GM12878 (cell line): ENCODE measurements around the gene CAPRIN2. TPM values are rescaled to one million over a fixed set of nuclear protein-coding genes. Genes with fewer than 3 reads are reported as not detected.

Source experiments
- ATAC-seq: fragments of 200-7000 bp; cut with Tn5 transposase; 3 replicates; pipeline ENCODE4 v1.9.1; 2020; ENCODE audit warnings: mild to moderate bottlenecking, moderate library complexity
- Bru-seq: library from RNA; stranded (reverse); fragments of 400-500 nt; gene quantifications from one replicate; lab custom pipeline; 2021; lab: Mats Ljungman, UMichigan
- BruChase-seq, 2 experiments: library from RNA; stranded (reverse); fragments of 400-500 nt; gene quantifications; one replicate each; lab custom pipeline; 2021; lab: Mats Ljungman, UMichigan
- BruUV-seq: library from RNA; stranded (reverse); fragments of 400-500 nt; replicated peaks from 2 replicates; lab custom pipeline; 2021; lab: Mats Ljungman, UMichigan
- CTCF ChIA-PET: fragments of 300-600 bp; sonication (Branson Sonifier 250); formaldehyde crosslinking; extraction: SDS; loops from one replicate; lab custom pipeline; 2021; ENCODE audit warnings: inconsistent platforms; lab: Yijun Ruan, JAX
- POLR2A ChIA-PET: fragments of 350-600 bp; formaldehyde crosslinking; extraction: SDS; loops from one replicate; lab custom pipeline; 2021; ENCODE audit warnings: inconsistent platforms; lab: Charles Lee
- RAD21 ChIA-PET: fragments of 300-600 bp; sonication (Branson Sonifier 250); formaldehyde crosslinking; loops from one replicate; lab custom pipeline; 2023; ENCODE audit warnings: antibody characterized with exemption; ENCODE audit not compliant: unreplicated experiment; lab: Charles Lee
- SMC1A ChIA-PET: fragments of 300-600 bp; sonication (Branson Sonifier 250); formaldehyde crosslinking; loops from one replicate; lab custom pipeline; 2023; ENCODE audit not compliant: unreplicated experiment, uncharacterized antibody; lab: Charles Lee
- DNase-seq: peaks from one replicate; pipeline ENCODE4 v3.0.0-alpha.2; 2011; ENCODE audit warnings: low read depth, low spot score
- FAIRE-seq: peaks from 3 replicates; lab custom pipeline; 2011; peaks lifted over from hg19 to GRCh38; lab: Jason Lieb, UNC
- H2AFZ ChIP-seq: 2 replicates; pipeline ENCODE4 v1.6.0; 2011; ENCODE audit warnings: low read depth, low read length, control low read depth; ENCODE audit not compliant: control insufficient read depth
- H3K27ac ChIP-seq: 2 replicates; pipeline ENCODE4 v1.5.1; 2011; ENCODE audit warnings: control low read depth; ENCODE audit not compliant: control insufficient read depth, insufficient read depth
- H3K27me3 ChIP-seq, 2 experiments: replicated peaks in 1 of 2; 2 replicates each; pipeline versions ENCODE4 v1.6.0 to v1.6.1; 2011; ENCODE audit warnings: low read length in 1 of 2; ENCODE audit not compliant: control insufficient read depth in 2 of 2, insufficient read depth in 2 of 2
- H3K36me3 ChIP-seq, 2 experiments: 2 replicates each; pipeline ENCODE4 v1.5.1; 2011; ENCODE audit warnings: low read length in 1 of 2; ENCODE audit not compliant: control insufficient read depth in 2 of 2, insufficient read depth in 2 of 2
- H3K4me1 ChIP-seq: 2 replicates; pipeline ENCODE4 v1.6.1; 2011; ENCODE audit warnings: mild to moderate bottlenecking, low read length, moderate library complexity, mixed read lengths; ENCODE audit not compliant: control insufficient read depth, insufficient read depth
- H3K4me2 ChIP-seq: 2 replicates; pipeline ENCODE4 v1.6.0; 2011; ENCODE audit warnings: control low read depth; ENCODE audit not compliant: control insufficient read depth, insufficient read depth
- H3K4me3 ChIP-seq: fragments of 200-600 bp; sonication (generic); 2 replicates; pipeline ENCODE4 v1.5.1; 2016
- H3K79me2 ChIP-seq: 2 replicates; pipeline ENCODE4 v1.6.0; 2011; ENCODE audit warnings: low read length; ENCODE audit not compliant: control insufficient read depth, insufficient read depth
- H3K9ac ChIP-seq: 2 replicates; pipeline ENCODE4 v1.8.0; 2011; ENCODE audit warnings: low read length, control low read depth, mixed read lengths; ENCODE audit not compliant: control insufficient read depth, insufficient read depth
- H3K9me3 ChIP-seq: replicated peaks from 3 replicates; pipeline ENCODE4 v1.5.1; 2011; ENCODE audit warnings: mild to moderate bottlenecking, low read length; ENCODE audit not compliant: control insufficient read depth, insufficient read depth
- H4K20me1 ChIP-seq: 2 replicates; pipeline ENCODE4 v1.6.0; 2011; ENCODE audit not compliant: control insufficient read depth, insufficient read depth
- BACH1 ChIP-seq: fragments of 450-650 bp; IDR thresholded peaks from 2 replicates; pipeline ENCODE4 v1.6.1; 2017; ENCODE audit warnings: mild to moderate bottlenecking, borderline replicate concordance
- BCL11A ChIP-seq: IDR thresholded peaks from 2 replicates; pipeline ENCODE4 v1.6.1; 2011; ENCODE audit warnings: low read depth, low read length
- CHD2 ChIP-seq: IDR thresholded peaks from 2 replicates; pipeline ENCODE4 v1.6.1; 2011; ENCODE audit warnings: low read depth, low read length, improper control_type of control experiment, borderline replicate concordance
- EZH2 ChIP-seq: IDR thresholded peaks from 2 replicates; pipeline ENCODE4 v1.6.1; 2012; ENCODE audit warnings: low read depth, mild to moderate bottlenecking, control low read depth, inconsistent platforms, low read length, borderline replicate concordance; ENCODE audit not compliant: control insufficient read depth
- IKZF2 ChIP-seq, 2 experiments: fragments of 450-650 bp; IDR thresholded peaks; 2 replicates each; pipeline ENCODE4 v1.6.1; 2017; ENCODE audit warnings: mild to moderate bottlenecking in 2 of 2, moderate library complexity in 2 of 2
- MXI1 ChIP-seq: fragments of 150-350 bp; IDR thresholded peaks from 2 replicates; pipeline ENCODE4 v1.6.1; 2011; ENCODE audit warnings: low read depth, mild to moderate bottlenecking, inconsistent platforms, low read length, improper control_type of control experiment
- ZNF274 ChIP-seq: IDR thresholded peaks from one replicate; pipeline ENCODE4 v1.8.0; 2011; ENCODE audit not compliant: insufficient read length, insufficient read depth
- WGBS: methylation state at CpG from one replicate; pipeline ENCODE4 v1.1.6; 2016; ENCODE audit warnings: low lambda C conversion rate; ENCODE audit not compliant: insufficient replicate concordance, insufficient coverage; ENCODE audit errors: missing lambda C conversion rate; 5-methylcytosine and 5-hydroxymethylcytosine counted together
- in situ Hi-C: fragments of 300-500 bp; cut with MboI; formaldehyde crosslinking; loops from 9 replicates; pipeline ENCODE4 v1.14.3; 2018; ENCODE audit warnings: mixed read lengths
- intact Hi-C: fragments of 100-400 bp; cut with micrococcal nuclease; formaldehyde crosslinking; loops from one replicate; pipeline ENCODE4 v1.14.2; 2022; ENCODE audit not compliant: unreplicated experiment
- long read RNA-seq, 2 experiments: library from polyadenylated mRNA; unstranded; transcript quantifications; one replicate each; pipeline ENCODE4 v2.0.0, GENCODE V29; 2019 to 2020
- polyA minus RNA-seq, 3 experiments: library from RNA; depleted of rRNA, polyadenylated mRNA; stranded (reverse); fragments of >200 nt; gene quantifications; 2 replicates each; pipeline ENCODE4 v1.2.3, GENCODE V29; 2011
- polyA plus RNA-seq, 11 experiments: library from polyadenylated mRNA; depleted of rRNA in 4 of 11; unstranded in 6 of 11; stranded (reverse) in 5 of 11; fragments of >200 nt; fragmentation: Nextera tagmentation in 4 of 11; fragmentation: Illumina TruSeq in 1 of 11; extraction: Ambion mirVana in 4 of 11; extraction: Trizol in 1 of 11; gene quantifications; 1 replicate in 1 of 11; 2 replicates in 10 of 11; pipeline versions ENCODE4 v1.2.1 to v1.2.3, GENCODE V29; 2011 to 2016; ENCODE audit warnings: inconsistent platforms in 2 of 11, missing spikeins in 2 of 11, low read depth in 1 of 11
- total RNA-seq, 4 experiments: library from RNA; depleted of rRNA in 3 of 4; stranded (reverse); fragments of >200 nt in 3 of 4; fragmentation: Illumina TruSeq in 1 of 4; extraction: Trizol in 1 of 4; gene quantifications; 2 replicates each; pipeline versions ENCODE4 v1.2.1 to v1.2.3, GENCODE V29; 2013 to 2021
- TF ChIP-seq, protein P1 (sequence below): fragments of 450-650 bp; formaldehyde crosslinking; IDR thresholded peaks from 2 replicates; pipeline ENCODE4 v1.4.0; 2020; ENCODE audit warnings: mild to moderate bottlenecking, moderate library complexity
- TF ChIP-seq, protein P2 (sequence below): fragments of 450-650 bp; IDR thresholded peaks from 2 replicates; pipeline ENCODE4 v1.6.1; 2017; ENCODE audit warnings: antibody characterized with exemption, mild to moderate bottlenecking, moderate library complexity

CAPRIN2 gene
- total RNA-seq (2013; cell fraction: nucleolus; rRNA removed), result 42.7 and 50.6 TPM in 2 replicates
- total RNA-seq (2014; rRNA removed) (7.0 and 8.3 TPM in 2 replicates), total RNA-seq (2014; rRNA removed; fragmentation: Illumina TruSeq; extraction: Trizol) (10.2 and 11.5 TPM in 2 replicates), total RNA-seq (2021) (7.7 TPM in 2 replicates), polyA plus RNA-seq (2011; rRNA removed) (9.0 and 12.4 TPM in 2 replicates), polyA plus RNA-seq (2014; fragmentation: Illumina TruSeq; extraction: Trizol) (13.6 and 18.9 TPM in 2 replicates), polyA plus RNA-seq (2014; fragmentation: Nextera tagmentation; extraction: Ambion mirVana) (1 to 10 TPM; 1.2 to 3.0 TPM), polyA plus RNA-seq (2014; rRNA removed) (9.4 and 11.7 TPM in 2 replicates), polyA plus RNA-seq (2016; fragmentation: Nextera tagmentation; extraction: Ambion mirVana) (1 to 10 TPM; 5.9 to 8.2 TPM), polyA minus RNA-seq (2011; rRNA and poly(A)+ RNA removed) (5.4 and 5.6 TPM in 2 replicates), Bru-seq, nascent RNA (percentile 61 among the genes with signal in this experiment), BruChase-seq, experiment 1, labeled RNA remaining after a 6-hour chase (percentile 65 among the genes with signal in this experiment), BruChase-seq, experiment 2, labeled RNA remaining after a 2-hour chase (percentile 67 among the genes with signal in this experiment)
- 5.4 TPM for polyA plus RNA-seq (2011; ENCODE audit: low read depth)
- 5.3 and 5.6 TPM in 2 replicates for polyA plus RNA-seq (2011; cell fraction: cytosol; rRNA removed)
- polyA plus RNA-seq (2011; cell fraction: nucleus; rRNA removed), result 27.0 and 31.5 TPM in 2 replicates
- 5.3 and 7.6 TPM in 2 replicates for polyA plus RNA-seq (2012)
- polyA minus RNA-seq (2011; cell fraction: cytosol; rRNA and poly(A)+ RNA removed), result 3.5 and 5.3 TPM in 2 replicates
- polyA minus RNA-seq (2011; cell fraction: nucleus; rRNA and poly(A)+ RNA removed), result 10.1 and 10.3 TPM in 2 replicates
- long read RNA-seq, experiment 1, partial matches to known transcripts, result 0 of 5 reads
- long read RNA-seq, experiment 1, other reads (novel, unspliced or antisense), result 5 of 5 reads
- long read RNA-seq, experiment 2, partial matches to known transcripts, result 2 of 6 reads
- long read RNA-seq, experiment 2, other reads (novel, unspliced or antisense), result 4 of 6 reads

- ChIA-PET SMC1A (interaction anchor here (0.6 to 3.0 kb wide), 5 partner anchors 11 to 93 kb away, joined by 3 to 23 read pairs (median 4); partner anchors contain the start of gene IPO8), POLR2A (interaction anchor here (1.2 to 2.0 kb wide), 2 partner anchors 59 to 65 kb away, joined by 3 to 5 read pairs; partner anchors contain the start of gene IPO8), RAD21 (interaction anchor here (0.9 to 1.9 kb wide), 5 partner anchors 13 to 65 kb away, joined by 3 to 9 read pairs (median 3); no protein-coding TSS in a partner anchor), CTCF (interaction anchor here (1.0 to 3.0 kb wide), 6 partner anchors 52 to 1004 kb away, joined by 3 to 17 read pairs (median 4); partner anchors contain the start of gene IPO8)
- intact Hi-C loops, result loop anchor here (2.0 kb wide), 2 partner anchors 52 to 60 kb away; partner anchors contain the start of gene IPO8
- Histone ChIP-seq H4K20me1 (no peaks in the 10 kb centered on the region), H2AFZ (peak within 1 kb of the TSS; percentile 98), H3K4me1 (peaks cover 6% of the 10 kb centered on the region; the same call in 1 of the 2 replicates), H3K9me3 (no peaks in the 10 kb centered on the region), H3K4me3 (peak within 1 kb of the TSS; percentile 90), H3K4me2 (peak within 1 kb of the TSS; percentile 92), H3K9ac (peak within 1 kb of the TSS; percentile 68), H3K79me2 (no peaks in the 10 kb centered on the region), H3K27me3 (no peaks in the 10 kb centered on the region), H3K27ac (peak within 1 kb of the TSS; percentile 50; the same call in 1 of the 2 replicates), H3K36me3 (no peaks in the 10 kb centered on the region)
- WGBS, result 1% methylated on average over 60 of the region's 72 CpGs
- peak; percentile 94 for FAIRE-seq
- DNase-seq, result peak; percentile 52
- in situ Hi-C loops, result no loop called here
- ATAC-seq, result peak; percentile 95
- no TSS peak for BruUV-seq
- TF ChIP-seq IKZF2 (IDR thresholded peaks at IDR 0.05) (peak; percentile 46 to 50), MXI1 (peak; percentile 16; the same call in 1 of the 2 replicates), BCL11A (no peak), EZH2 (no peak), ZNF274 (no peak), CHD2 (0 out of 2 replicates have a peak, but pooled peaks have one; percentile 25), BACH1 (peak; percentile 68; the same call in 1 of the 2 replicates)
- TF ChIP-seq, protein P1, sequence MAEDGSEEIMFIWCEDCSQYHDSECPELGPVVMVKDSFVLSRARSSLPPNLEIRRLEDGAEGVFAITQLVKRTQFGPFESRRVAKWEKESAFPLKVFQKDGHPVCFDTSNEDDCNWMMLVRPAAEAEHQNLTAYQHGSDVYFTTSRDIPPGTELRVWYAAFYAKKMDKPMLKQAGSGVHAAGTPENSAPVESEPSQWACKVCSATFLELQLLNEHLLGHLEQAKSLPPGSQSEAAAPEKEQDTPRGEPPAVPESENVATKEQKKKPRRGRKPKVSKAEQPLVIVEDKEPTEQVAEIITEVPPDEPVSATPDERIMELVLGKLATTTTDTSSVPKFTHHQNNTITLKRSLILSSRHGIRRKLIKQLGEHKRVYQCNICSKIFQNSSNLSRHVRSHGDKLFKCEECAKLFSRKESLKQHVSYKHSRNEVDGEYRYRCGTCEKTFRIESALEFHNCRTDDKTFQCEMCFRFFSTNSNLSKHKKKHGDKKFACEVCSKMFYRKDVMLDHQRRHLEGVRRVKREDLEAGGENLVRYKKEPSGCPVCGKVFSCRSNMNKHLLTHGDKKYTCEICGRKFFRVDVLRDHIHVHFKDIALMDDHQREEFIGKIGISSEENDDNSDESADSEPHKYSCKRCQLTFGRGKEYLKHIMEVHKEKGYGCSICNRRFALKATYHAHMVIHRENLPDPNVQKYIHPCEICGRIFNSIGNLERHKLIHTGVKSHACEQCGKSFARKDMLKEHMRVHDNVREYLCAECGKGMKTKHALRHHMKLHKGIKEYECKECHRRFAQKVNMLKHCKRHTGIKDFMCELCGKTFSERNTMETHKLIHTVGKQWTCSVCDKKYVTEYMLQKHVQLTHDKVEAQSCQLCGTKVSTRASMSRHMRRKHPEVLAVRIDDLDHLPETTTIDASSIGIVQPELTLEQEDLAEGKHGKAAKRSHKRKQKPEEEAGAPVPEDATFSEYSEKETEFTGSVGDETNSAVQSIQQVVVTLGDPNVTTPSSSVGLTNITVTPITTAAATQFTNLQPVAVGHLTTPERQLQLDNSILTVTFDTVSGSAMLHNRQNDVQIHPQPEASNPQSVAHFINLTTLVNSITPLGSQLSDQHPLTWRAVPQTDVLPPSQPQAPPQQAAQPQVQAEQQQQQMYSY (CRISPR knock-in tag), result no peak
- TF ChIP-seq, protein P2, sequence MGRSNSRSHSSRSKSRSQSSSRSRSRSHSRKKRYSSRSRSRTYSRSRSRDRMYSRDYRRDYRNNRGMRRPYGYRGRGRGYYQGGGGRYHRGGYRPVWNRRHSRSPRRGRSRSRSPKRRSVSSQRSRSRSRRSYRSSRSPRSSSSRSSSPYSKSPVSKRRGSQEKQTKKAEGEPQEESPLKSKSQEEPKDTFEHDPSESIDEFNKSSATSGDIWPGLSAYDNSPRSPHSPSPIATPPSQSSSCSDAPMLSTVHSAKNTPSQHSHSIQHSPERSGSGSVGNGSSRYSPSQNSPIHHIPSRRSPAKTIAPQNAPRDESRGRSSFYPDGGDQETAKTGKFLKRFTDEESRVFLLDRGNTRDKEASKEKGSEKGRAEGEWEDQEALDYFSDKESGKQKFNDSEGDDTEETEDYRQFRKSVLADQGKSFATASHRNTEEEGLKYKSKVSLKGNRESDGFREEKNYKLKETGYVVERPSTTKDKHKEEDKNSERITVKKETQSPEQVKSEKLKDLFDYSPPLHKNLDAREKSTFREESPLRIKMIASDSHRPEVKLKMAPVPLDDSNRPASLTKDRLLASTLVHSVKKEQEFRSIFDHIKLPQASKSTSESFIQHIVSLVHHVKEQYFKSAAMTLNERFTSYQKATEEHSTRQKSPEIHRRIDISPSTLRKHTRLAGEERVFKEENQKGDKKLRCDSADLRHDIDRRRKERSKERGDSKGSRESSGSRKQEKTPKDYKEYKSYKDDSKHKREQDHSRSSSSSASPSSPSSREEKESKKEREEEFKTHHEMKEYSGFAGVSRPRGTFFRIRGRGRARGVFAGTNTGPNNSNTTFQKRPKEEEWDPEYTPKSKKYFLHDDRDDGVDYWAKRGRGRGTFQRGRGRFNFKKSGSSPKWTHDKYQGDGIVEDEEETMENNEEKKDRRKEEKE, result no peak
Observed at GRCh38 chr12:30754750-30755394, at the start of gene CAPRIN2. TSS of gene CAPRIN2 (minus strand) at chr12:30754951. CDS start at chr12:30753520, 1,431 bp downstream.
